Activated CD4-positive, CD25-positive, alpha-beta regulatory T cell (primary cell): ENCODE data around the gene ARRB1.
"Not testable (repeated sequence)": the region's sequence is repeated elsewhere in the genome, so short reads cannot be mapped to it uniquely, and the experiment has no call there.

Source experiments
- DNase-seq, 4 experiments: peaks; one replicate each; lab custom pipeline; 2025; lab: John Stamatoyannopoulos, UW

Gene ARRB1

GRCh38 chr11:75274716-75275115 lies 76.7 kb downstream of the ARRB1 start:
- not testable (repeated sequence) for DNase-seq

DNA sequence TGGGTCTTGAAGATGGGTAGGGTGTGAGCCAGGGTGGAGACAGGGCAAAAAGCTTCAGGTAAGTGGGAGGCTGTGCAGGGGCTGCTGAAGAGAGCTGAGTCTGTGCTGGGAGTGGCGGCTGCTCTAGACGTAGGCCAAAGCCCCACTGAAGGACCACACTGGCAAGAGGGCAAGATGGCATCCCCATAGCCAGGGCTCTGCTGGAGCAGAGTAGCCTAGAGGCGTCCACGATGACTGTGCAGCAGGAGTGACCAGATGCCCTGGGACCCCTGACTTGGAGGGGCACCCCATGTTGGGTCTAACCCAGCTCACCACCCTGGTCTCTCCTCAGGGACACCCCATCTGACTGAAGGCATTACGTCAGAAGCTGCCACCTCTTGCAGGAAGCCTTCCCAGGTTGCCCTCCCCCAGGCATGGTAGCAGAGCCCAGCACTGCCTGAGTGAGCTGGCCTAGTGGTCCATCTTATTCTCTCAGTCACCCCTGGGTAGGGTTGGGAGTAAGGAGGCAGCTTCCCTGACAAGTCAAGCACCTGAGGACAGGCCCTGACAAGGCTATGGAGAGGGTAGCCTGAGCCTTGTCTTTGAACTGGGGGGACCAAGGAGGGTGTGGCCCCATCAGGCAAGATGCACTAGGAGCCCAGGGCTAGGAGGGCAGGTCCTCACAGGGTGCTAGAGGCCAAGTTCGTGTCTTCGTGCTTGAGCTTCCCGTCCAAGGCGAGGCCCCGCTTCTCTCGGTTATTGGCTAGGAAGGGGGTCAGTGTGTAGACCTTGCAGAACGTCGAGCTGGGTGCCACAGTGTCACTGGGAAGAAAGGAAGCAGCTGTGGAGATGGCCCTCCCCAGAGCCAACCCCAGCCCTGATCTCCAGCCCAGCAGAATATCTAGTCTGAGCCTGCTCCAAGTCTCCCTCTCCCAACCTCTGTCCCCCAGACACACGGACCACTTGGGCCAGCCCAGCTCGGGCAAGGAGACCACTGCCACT lies 77.8 kb downstream of the ARRB1 start:
- no peak for DNase-seq

DNA sequence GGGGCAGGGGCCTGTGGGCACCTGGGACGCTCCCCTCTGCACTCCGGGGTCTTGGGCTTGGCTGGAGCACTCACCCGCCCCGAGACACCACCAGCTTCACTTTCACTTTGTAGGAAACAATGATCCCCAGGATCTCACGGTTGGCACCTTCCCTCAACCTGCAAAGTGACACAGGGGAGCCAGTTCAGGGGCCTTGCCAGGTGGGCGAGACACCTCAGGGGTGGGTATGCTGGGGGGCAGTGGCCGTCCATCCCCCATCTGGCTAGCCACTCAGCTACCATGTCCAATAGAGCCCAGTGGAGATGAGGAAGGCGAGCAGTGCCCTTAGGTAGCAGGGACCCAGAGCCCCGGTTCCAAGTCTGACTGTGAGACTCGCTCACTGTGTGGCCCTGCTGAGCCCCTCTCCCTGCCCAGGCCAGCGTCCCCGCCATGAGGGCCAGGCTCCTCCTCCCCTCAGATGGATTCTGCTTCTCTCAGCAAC lies 78.6 kb downstream of the ARRB1 start:
- DNase-seq, result no peak

DNA sequence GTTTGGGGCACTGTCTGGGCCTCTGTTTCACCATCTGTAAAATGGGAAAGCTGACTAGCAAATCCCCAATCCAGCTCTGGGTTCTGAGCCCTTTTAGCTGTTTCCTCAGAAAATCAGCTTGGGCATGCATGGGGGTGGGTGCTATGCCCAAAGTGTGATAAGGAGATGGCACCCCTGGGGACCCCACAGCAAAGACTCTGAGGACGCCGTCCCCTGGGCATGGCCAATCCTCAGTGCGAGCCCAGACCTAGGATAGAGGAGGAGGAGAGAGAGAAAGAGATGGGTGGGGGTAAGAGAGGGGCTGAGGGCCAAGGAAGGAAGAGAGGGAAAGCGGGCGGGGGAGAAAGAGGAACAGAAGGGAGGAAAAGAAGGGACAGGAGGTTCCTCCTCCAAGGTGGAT lies 79.1 kb downstream of the ARRB1 start:
- no peak for DNase-seq

GRCh38 chr11:75271730-75272129 lies 79.7 kb downstream of the ARRB1 start:
- no peak for DNase-seq

DNA sequence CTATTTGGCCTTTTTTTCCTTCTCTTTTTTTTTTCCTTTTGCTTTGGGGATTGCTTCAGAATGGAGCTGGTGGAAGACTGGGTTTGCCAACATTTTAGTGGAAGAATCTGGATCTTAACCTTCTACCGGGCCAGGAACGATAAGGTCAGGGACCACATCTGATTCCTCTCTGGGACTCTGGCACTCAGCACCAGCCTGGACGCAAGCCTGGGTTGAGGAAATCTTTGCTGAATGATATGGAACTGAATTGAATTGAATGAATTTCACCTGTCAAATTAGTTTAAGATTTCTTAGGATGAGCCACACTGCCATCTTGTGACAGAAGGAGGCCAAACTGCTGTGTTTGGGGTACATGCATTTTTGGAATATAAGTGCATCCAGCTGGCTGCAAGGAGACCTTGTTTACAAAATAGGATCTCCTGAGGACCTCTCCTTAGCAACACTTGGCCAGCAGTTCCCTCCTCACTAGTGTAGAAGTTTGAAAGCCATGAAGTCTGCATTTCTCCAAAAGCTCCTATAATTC lies 80.5 kb downstream of the ARRB1 start:
- DNase-seq, result no peak

DNA sequence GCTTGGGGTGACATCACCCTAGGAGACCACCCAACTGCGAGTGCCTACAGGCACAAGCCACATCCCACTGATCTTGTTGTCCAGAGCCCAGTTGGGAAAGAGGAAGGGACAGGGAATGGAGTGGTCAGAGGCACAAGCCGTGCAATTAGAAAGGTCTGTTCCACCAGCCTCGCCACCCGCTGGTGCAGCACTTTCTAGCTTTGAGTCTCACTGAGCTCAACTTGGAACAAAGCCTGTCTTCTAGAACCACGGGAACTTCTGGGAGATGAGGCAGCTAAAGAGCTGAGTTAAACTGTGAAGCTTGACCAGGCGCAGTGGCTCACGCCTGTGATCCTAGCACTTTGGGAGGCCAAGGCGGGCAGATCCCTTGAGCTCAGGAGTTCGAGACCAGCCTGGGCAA lies 81.6 kb downstream of the ARRB1 start:
- no peak for DNase-seq

DNA sequence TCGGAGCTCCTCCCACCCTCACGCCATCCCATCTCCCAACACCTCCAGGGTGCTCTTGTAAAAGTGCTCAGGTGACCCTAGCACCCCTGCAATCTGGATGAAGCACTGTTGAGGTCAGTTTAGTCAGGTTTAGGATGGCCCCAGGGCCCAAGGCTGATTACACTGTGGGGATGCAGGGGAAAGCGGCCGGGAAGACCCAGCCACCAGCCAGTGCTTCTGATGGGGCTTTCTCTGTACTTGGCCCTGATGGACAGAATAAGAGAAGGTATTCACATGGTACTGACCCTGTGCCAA lies 82.1 kb downstream of the ARRB1 start:
- no peak for DNase-seq

DNA sequence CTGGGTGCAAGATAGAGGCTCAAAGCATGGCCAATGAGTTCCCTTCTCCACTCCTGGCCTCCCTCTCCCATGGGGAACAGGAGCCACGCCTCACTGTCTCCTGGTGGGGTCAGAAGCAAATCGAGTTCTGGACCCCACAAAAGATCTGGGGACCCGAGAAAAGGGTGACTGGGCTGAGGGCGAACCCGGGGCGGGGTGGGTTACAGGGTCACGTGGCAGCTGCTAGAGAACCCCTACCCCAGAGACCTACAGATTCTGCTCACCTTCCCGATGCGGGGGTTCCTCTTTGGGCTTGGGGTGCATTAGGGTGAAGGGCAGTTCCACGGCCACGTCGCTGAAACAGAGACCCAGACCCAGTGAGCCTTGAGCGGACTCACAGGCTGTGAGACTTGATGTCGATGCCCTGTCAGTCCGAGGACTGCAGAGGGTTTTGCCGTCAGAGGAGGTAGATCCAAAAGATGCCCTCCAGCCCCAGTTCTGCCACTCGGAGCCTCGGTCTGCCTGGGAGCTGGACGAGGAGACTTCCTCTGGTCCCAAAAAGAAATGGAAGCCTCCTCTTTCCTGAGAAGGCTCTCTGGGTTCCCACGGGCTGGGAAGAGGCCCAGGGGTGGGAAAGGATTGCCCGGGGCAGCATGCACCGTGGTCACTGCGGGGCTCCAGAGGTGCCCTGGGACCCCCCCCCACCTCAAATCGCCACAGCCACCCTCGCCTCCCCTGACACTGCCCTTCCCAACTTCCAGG lies 82.7 kb downstream of the ARRB1 start:
- DNase-seq, result no peak

DNA sequence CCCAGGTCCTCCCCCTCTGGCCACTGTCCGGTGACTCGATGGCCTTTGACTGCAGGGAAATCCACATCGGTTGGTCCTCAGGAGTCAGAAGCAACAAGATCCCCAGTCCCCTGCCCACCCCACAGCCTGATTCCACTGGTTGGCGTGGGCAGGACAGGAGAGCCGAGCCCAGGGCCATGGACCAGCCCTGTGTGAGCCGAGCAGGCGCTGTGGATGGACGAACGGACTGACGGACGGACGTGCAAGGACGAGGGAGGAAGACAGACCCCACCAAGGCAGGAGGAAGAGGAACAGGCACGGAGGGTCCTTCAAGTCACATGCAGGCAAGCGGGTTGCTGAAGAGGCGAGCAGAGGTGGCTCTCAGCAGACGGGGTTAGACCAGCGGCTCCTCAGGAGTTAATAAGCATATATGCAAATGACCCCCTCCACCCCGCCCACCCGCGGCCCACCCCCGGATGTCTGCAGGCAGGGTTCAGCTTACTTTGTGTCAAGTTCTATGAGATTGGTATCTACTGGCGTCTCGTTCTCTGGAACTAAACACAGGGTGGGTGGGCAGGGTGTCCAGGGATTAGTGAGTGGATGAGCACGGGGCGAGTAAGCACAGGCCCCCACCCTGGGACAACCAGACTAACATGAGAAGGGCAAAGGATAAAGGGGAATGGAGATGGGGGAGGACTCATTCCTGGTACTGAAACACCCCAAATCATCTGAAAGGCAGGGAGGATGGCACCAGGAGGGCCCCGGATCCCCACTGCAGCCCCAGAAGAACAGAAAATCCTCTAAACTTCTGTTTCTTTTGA lies 84.1 kb downstream of the ARRB1 start:
- no peak for DNase-seq

DNA sequence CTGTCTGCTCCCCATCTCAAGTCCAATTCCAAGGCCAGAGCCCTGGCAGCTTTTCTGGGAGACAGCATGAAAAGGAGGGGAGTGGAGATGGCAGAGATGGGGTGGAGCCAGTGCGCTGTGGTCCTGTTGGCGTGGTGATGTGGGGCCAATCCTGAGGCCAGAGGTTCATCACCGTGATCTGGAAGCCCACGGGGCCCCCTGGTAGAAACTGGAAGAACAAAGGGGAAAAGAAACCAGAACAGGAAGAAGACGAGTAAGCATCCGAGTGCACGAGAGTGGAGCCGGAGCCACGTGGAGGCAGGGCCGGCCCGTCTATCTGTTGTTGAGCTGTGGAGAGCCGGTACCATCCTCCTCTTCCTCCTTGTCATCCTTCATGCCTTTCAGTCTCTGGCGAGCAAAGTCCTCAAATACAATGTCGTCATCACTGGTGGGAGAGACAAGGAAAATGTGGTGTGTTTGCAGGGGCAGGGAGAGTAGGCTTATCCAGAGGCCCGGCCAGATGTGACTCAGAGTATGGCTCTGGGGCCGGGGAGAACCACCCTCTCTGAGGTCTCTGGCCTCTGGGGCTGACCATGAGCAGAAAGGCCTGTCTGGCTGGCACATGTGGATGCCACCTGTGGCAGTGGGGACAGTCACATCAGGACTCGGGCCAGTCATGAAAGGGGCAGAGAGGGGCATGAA lies 85.5 kb downstream of the ARRB1 start:
- DNase-seq, result no peak

- DNase-seq, result no peak
These were observed 86.5 kb downstream of the ARRB1 start for GRCh38 chr11:75264971-75265370.

- DNase-seq, result no peak
These were observed 87.1 kb downstream of the ARRB1 start for GRCh38 chr11:75264356-75264755.

- no peak for DNase-seq
These were observed 87.5 kb downstream of the ARRB1 start for GRCh38 chr11:75263944-75264349.

- DNase-seq, result no peak
These were observed 88.3 kb downstream of the ARRB1 start for GRCh38 chr11:75262961-75263852.

- no peak for DNase-seq
These were observed 89.0 kb downstream of the ARRB1 start for GRCh38 chr11:75262436-75262835.

- no peak for DNase-seq
These were observed 89.5 kb downstream of the ARRB1 start for GRCh38 chr11:75261902-75262361.

DNA sequence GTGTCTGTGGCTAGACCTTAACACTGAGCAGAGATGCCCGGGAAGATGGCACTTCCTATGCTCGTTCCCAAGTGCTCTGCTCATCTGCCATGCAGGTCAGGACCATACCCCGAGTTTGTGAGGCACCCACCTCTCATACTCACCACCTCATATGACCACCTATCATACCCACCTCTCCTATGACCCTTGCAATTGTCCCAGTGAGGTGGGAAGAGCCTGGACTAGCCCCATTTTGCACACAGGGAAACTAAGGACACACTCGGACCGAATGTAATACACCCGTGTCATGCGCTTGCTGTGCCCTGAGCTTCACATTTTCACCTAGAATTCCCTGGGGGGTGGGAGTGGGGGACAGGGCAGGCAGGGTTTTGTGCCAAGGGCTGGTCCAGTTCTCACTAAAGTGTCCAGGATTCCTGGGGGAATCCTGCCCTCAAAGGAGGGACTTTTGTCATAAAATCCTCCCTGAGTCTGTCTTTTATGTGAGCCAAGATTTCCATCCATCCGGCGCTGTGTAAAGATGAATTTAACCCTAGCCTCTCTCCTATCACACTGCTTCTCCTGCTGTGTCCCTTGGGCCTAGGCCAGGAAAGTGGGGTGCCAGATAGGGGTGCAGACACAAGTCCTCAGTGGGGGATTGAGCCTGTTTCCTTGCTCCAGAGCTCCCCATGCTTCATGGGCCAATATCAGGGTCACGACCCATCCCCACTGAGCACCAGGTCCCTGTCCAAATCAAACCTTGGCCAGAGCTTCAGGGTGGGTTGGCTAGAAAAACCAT lies 90.9 kb downstream of the ARRB1 start:
- DNase-seq, result no peak

- no peak for DNase-seq
These were observed 97.1 kb downstream of the ARRB1 start for GRCh38 chr11:75254326-75254725.

DNA sequence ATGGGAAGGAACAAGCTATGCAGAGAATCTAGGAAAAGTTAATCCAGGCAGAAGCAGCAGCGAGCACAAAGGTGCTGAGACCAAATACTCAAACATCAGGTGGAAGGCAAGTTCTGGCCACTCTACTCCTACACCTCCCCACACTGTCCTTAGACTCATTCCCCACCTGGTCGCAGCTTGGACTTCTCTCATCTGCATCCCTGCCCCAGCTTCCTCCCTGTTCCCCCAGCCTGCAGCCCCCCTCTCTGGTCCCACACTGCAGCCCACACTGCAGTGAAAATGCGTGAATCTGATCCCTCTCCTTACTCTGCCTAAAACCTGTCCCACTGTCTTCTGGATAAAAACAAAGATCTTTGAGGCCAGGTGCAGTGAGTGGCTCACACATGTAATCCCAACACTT lies 101.8 kb downstream of the ARRB1 start:
- DNase-seq, result no peak
